ENCODE data around the gene TMEM154.

GRCh38 chr4:152629908-152630307, 49.9 kb downstream of the TMEM154 start:
- TF ChIP-seq CTCF (IDR thresholded peaks at IDR 0.05) (no peak), POLR2A (IDR thresholded peaks at IDR 0.05) (no peak)

Data from esophagus squamous epithelium (tissue), 4 donors.